ENCODE measurements around the gene OBP2A. TPM values are rescaled to one million over a fixed set of nuclear protein-coding genes. Genes with fewer than 3 reads are reported as not detected.
A peak's percentile ranks its signal among the peaks of the same experiment; 100 is the strongest.

OBP2A gene
- total and polyA plus RNA-seq, 5 donors from 2014 or later: not detected

DNA sequence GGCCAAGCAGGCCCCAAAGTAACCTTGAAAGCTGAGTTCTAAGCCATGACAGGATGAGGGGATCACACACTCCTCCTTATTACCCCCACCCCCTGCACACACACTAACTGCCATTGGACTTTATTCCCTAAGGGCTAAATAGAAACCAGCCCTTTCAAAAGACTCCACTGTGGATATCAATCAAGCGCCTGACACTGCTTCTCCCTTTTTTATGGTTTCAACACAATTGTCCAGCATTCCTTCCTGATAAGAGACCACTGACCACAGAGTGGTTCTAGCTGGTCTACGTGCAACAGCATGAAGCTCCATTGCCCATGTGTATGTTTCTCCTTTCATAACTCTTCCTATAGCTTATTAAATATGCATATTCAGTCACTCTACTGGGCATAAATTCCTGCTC, 50.3 kb downstream of the OBP2A start:
- Mint-ChIP-seq H3K27ac (peak overlapping the region in 1 of 3 donors; percentile 78), H3K36me3 (no peaks in the 10 kb centered on the region), H3K4me1 (no peaks in the 10 kb centered on the region), H3K4me3 (no peak overlapping the region), H3K27me3 (no peaks in the 10 kb centered on the region), H3K9me3 (peaks cover 0 to 3% (median 0%) of the 10 kb centered on the region in 7 donors)
- Histone ChIP-seq H3K9me3 (ENCODE audit: control insufficient read depth in 2 of 2, low read length in 2 of 2) (no peaks in the 10 kb centered on the region), H3K27me3 (ENCODE audit: control insufficient read depth, insufficient read depth, low read length) (peaks cover 2% of the 10 kb centered on the region), H3K27ac (ENCODE audit: insufficient read depth, low read length, poor library complexity, severe bottlenecking) (no peak overlapping the region), H3K4me1 (ENCODE audit: control insufficient read depth, insufficient read depth, low read length, poor library complexity, severe bottlenecking) (no peaks in the 10 kb centered on the region), H3K4me3 (ENCODE audit: low read depth, low read length) (no peak overlapping the region), H3K36me3 (ENCODE audit: control insufficient read depth, insufficient read depth, low read length) (no peaks in the 10 kb centered on the region)
- no peak for ATAC-seq (ENCODE audit: low read depth in 2 of 2)
- no peak for DNase-seq

Other genes with a start within 250 kb of the OBP2A start
- gene PPP1R26, start 66.3 kb upstream of the OBP2A start, total RNA-seq: 2.5 TPM
- under 1 TPM in 3 of 4 donors, not detected in 1; 0.05 to 0.64 (median 0.06) TPM for gene PPP1R26, start 66.3 kb upstream of the OBP2A start, polyA plus RNA-seq
- gene MRPS2, start 45.4 kb upstream of the OBP2A start, total RNA-seq: 18.1 TPM
- gene MRPS2, start 45.4 kb upstream of the OBP2A start, polyA plus RNA-seq: 10 to 100 TPM; 47.1 to 56.7 (median 53.5) TPM
- gene LCN1, start 24.7 kb upstream of the OBP2A start, total RNA-seq: not detected
- not detected for gene LCN1, start 24.7 kb upstream of the OBP2A start, polyA plus RNA-seq
- gene PAEP, start 15.6 kb downstream of the OBP2A start, total RNA-seq: not detected
- not detected for gene PAEP, start 15.6 kb downstream of the OBP2A start, polyA plus RNA-seq
- gene GLT6D1, start 93.4 kb downstream of the OBP2A start, total RNA-seq: not detected
- gene GLT6D1, start 93.4 kb downstream of the OBP2A start, polyA plus RNA-seq: not detected
- gene LCN9, start 117.2 kb downstream of the OBP2A start, total RNA-seq: not detected
- not detected for gene LCN9, start 117.2 kb downstream of the OBP2A start, polyA plus RNA-seq
- gene SOHLH1, start 153.4 kb downstream of the OBP2A start, total RNA-seq: not detected
- gene SOHLH1, start 153.4 kb downstream of the OBP2A start, polyA plus RNA-seq: not detected
- gene KCNT1, start 156.1 kb downstream of the OBP2A start, total RNA-seq: not detected
- gene KCNT1, start 156.1 kb downstream of the OBP2A start, polyA plus RNA-seq: not detected